Hepatocyte (in vitro differentiated cells): ENCODE measurements around the gene SLC26A4.

ENCODE experiments used
- CTCF ChIP-seq: fragments of 200-600 bp; sonication (generic); IDR thresholded peaks from 2 replicates; pipeline ENCODE4 v1.5.1; 2016; ENCODE audit warnings: antibody characterized with exemption, mild to moderate bottlenecking; ENCODE audit not compliant: poor library complexity
- EZH2phosphoT487 ChIP-seq: fragments of 200-600 bp; sonication (generic); IDR thresholded peaks from one replicate; pipeline ENCODE4 v1.6.1; 2018; ENCODE audit warnings: antibody characterized with exemption, mild to moderate bottlenecking, low read depth, moderate library complexity; ENCODE audit not compliant: unreplicated experiment, severe bottlenecking

DNA sequence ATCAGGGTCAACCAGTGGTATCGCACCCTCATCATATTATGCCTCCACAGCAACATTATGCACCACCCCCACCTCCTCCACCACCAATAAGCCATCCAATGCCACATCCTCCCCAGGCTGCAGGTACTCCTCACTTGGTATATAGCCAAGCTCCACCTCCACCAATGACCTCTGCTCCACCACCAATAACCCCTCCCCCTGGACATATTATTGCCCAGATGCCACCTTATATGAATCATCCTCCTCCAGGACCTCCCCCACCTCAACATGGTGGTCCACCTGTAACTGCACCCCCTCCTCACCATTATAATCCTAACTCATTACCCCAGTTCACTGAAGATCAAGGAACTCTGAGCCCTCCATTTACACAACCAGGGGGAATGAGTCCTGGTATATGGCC lies 98.0 kb downstream of the SLC26A4 start:
- TF ChIP-seq CTCF: no peak
- TF ChIP-seq EZH2phosphoT487: no peak
